ENCODE data around the gene DLX5.

DNA sequence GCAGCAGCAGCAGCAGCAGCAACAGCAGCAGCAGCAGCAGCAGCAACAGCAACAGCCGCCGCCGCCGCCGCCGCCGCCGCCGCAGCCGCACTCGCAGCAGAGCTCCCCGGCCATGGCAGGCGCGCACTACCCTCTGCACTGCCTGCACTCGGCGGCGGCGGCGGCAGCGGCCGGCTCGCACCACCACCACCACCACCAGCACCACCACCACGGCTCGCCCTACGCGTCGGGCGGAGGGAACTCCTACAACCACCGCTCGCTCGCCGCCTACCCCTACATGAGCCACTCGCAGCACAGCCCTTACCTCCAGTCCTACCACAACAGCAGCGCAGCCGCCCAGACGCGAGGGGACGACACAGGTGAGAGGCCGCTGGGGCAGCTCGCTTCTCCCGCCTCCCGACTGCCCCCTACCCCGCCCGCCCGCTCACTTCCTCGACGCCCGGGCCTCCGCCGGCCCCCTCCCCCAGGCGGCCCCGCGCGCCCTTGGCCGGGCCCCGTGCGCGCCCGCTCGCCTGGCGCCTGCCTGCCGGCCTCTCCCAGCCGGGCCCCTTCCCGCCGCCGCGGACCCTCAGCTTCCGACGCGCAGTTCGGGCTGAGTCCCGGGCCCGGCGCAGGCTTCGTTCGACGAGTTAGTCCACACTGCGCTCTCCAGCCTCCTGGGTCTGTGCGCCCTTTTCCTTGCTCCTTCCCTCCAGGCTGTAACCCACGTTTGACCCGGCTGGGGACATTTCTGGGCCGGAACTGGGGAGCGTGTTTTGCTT is 18.4 kb downstream of the DLX5 start:
- TF ChIP-seq SUZ12 (IDR thresholded peaks at IDR 0.05; ENCODE audit: extremely low read depth, insufficient read depth, insufficient read length) (no peak), YY1 (IDR thresholded peaks at IDR 0.05; ENCODE audit: insufficient read depth, insufficient read length) (no peak), ZNF274 (IDR thresholded peaks at IDR 0.05; ENCODE audit: low read depth, low read length) (no peak)
